Colonic mucosa (tissue), 4 donors: ENCODE data around the gene THRB. TPM values are rescaled to one million over a fixed set of nuclear protein-coding genes. Genes with fewer than 3 reads are reported as not detected.

ENCODE experiments used
- DNase-seq: peaks from one replicate; pipeline ENCODE4 v3.0.0-alpha.2; 2020
- H3K27ac ChIP-seq: fragments of 200-600 bp; one replicate; pipeline ENCODE4 v1.8.0; 2021
- H3K27me3 ChIP-seq: fragments of 200-600 bp; one replicate; pipeline ENCODE4 v1.8.0; 2021
- H3K36me3 ChIP-seq: fragments of 200-600 bp; one replicate; pipeline ENCODE4 v1.8.0; 2021
- H3K4me1 ChIP-seq: fragments of 200-600 bp; one replicate; pipeline ENCODE4 v1.8.0; 2021; ENCODE audit warnings: mild to moderate bottlenecking
- H3K4me3 ChIP-seq: fragments of 200-600 bp; one replicate; pipeline ENCODE4 v1.8.0; 2021
- H3K9ac ChIP-seq, 2 donors: one replicate each; pipeline ENCODE4 v1.7.0; 2013; ENCODE audit warnings: control low read depth in 2 of 2, low read depth in 2 of 2, low read length in 2 of 2
- H3K9me3 ChIP-seq: fragments of 200-600 bp; one replicate; pipeline ENCODE4 v1.8.0; 2021
- intact Hi-C: fragments of 100-400 bp; cut with DNase I; formaldehyde crosslinking; loops from one replicate; pipeline ENCODE4 v1.14.1; 2022
- total RNA-seq, 2 donors: library from RNA; stranded (reverse); fragmentation: NEBNext Ultra II Directional in 1 of 2; extraction: Animal tissue kit (Norgen Biotek cat#: 25700) in 1 of 2; gene quantifications; one replicate each; pipeline ENCODE4 v1.2.1, GENCODE V29; 2021
- TF ChIP-seq, protein P1 (sequence below): fragments of 200-600 bp; IDR thresholded peaks from one replicate; pipeline ENCODE4 v1.8.0; 2022; ENCODE audit warnings: antibody characterized with exemption, mild to moderate bottlenecking
- donor health status: healthy.
- donor health status: DM: no; HTN: no; CAD: no.
- donor health status: DM: no; HTN: no; CAD: no.

Gene THRB
- total RNA-seq, 2 donors from 2014 or later, result 23.3 to 27.6 TPM

DNA sequence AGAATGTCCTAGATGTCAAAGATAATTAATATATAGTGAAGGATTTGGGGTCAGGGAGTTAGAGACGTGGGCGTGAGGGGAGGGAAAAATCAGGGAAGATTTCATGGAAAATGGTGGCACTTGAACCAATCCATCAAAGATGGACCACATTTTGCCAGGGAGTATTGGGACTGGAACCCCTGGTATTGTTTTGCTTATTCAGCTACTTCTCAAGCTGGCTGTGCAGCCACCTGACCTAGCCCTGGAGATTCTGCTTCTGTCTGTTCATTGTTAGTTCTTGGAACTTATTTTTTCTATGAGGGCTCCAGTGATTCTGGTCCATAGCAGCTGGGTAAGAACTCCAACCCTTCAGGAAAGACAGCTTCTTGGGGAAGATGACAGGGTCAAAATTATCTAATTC lies 3.3 kb upstream of the THRB start:
- H3K4me3 ChIP-seq, result no peak overlapping the region
- no peaks in the 10 kb centered on the region for H3K27me3 ChIP-seq
- no peak overlapping the region for H3K27ac ChIP-seq
- no peak for DNase-seq
- H3K36me3 ChIP-seq, result no peaks in the 10 kb centered on the region
- TF ChIP-seq, protein P1, sequence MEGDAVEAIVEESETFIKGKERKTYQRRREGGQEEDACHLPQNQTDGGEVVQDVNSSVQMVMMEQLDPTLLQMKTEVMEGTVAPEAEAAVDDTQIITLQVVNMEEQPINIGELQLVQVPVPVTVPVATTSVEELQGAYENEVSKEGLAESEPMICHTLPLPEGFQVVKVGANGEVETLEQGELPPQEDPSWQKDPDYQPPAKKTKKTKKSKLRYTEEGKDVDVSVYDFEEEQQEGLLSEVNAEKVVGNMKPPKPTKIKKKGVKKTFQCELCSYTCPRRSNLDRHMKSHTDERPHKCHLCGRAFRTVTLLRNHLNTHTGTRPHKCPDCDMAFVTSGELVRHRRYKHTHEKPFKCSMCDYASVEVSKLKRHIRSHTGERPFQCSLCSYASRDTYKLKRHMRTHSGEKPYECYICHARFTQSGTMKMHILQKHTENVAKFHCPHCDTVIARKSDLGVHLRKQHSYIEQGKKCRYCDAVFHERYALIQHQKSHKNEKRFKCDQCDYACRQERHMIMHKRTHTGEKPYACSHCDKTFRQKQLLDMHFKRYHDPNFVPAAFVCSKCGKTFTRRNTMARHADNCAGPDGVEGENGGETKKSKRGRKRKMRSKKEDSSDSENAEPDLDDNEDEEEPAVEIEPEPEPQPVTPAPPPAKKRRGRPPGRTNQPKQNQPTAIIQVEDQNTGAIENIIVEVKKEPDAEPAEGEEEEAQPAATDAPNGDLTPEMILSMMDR, result no peak
- H3K4me1 ChIP-seq, result peaks cover 6% of the 10 kb centered on the region
- H3K9ac ChIP-seq, result no peak overlapping the region
- no peaks in the 10 kb centered on the region for H3K9me3 ChIP-seq
- intact Hi-C loops, result loop anchor here (10.0 kb wide), 1 partner anchor 233 kb away; no protein-coding TSS in a partner anchor

DNA sequence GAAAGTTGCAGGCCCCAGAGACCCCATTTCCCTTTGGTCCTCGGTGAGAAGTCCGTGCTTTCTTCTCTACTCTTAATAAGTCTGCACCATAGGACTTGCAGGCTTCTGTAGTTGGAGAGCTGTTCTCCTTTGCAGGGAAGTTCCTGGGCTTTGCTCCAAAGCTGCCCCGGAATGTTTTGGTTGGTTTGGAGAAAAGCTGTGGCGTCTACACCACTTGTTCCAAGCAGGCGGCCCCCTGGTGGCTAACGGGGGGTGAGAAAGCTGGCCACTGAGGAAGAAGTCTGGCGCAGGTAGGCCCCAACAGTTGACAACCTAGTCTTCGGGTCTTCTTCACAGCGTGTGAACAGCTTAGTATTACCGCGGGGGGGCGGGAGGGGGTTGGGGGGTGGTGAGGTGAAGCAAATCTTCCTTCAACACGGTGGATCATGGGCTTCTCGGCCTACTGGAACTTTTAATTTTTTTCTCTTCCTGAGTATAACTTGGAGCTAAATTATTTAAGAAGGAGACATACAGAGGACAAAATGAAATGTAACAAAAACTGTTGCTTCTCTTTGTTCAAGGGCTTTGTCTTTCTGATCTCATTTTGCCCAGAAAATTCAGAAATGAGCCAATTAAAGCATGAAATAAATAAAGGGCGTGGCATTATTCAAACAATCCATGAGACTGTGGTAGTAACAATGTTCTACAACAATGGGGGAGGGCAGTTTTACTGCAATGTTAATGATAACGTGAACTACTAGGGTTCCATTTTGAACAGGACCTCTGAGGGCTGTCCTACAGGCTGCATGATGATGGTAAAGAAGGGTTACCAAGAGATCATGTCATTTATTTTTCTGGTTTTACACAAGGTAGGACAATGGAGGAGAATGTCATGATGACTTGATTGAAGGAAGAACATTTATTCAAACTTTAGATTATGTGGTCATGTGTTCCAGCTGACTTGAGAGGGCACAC lies 2.2 kb upstream of the THRB start:
- DNase-seq, result peak; percentile 82
- TF ChIP-seq, protein P1, result peak; percentile 43
- Histone ChIP-seq H3K9me3 (no peaks in the 10 kb centered on the region), H3K9ac (peak overlapping the region in 1 of 2 donors; percentile 76), H3K27me3 (no peaks in the 10 kb centered on the region), H3K4me1 (peaks cover 6% of the 10 kb centered on the region), H3K27ac (peak overlapping the region; percentile 97), H3K36me3 (no peaks in the 10 kb centered on the region), H3K4me3 (no peak overlapping the region)
- intact Hi-C loops, result loop anchor here (10.0 kb wide), 1 partner anchor 232 kb away; no protein-coding TSS in a partner anchor

DNA sequence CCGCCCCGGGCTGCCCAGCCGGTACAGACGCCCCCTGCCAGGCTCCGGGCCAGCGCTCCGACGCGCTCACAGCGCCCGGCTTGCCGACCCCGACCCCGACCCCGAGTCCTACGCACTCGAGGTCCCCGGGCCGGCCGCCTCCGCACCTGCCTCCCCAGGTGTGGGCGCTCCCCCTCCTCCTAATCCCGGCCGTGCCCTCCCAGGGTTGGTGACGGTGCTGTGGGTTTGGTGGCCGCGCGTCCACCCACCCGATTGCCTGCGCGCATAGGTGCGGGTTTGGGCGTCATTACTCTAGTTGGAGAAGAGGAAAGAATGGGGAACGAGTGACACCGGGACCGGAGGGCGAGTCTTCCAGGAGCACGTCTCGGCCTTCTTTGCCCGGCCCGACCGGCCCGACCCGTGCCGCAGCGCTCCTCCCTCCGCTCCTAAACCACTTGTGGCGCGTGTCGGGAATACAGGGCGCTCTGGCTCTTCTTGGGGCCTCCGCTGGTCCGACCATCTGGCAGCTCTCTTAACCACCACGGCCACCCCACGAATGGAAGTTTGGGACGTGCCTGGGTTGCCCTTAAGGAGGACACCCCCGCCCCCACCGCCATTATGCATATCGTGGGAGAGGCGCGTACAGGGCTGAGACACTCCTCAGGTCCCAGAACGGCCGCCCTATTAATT lies 810 bp upstream of the THRB start:
- H3K27me3 ChIP-seq, result no peaks in the 10 kb centered on the region
- peak overlapping the region; percentile 97 for H3K27ac ChIP-seq
- H3K4me1 ChIP-seq, result peaks cover 6% of the 10 kb centered on the region
- intact Hi-C loops, result loop anchor here (10.0 kb wide), 1 partner anchor 231 kb away; no protein-coding TSS in a partner anchor
- no peaks in the 10 kb centered on the region for H3K9me3 ChIP-seq
- H3K36me3 ChIP-seq, result no peaks in the 10 kb centered on the region
- peak overlapping the region; percentile 76 to 78 for H3K9ac ChIP-seq
- TF ChIP-seq, protein P1, result no peak
- peak overlapping the region; percentile 67 for H3K4me3 ChIP-seq
- DNase-seq, result peak; percentile 77

DNA sequence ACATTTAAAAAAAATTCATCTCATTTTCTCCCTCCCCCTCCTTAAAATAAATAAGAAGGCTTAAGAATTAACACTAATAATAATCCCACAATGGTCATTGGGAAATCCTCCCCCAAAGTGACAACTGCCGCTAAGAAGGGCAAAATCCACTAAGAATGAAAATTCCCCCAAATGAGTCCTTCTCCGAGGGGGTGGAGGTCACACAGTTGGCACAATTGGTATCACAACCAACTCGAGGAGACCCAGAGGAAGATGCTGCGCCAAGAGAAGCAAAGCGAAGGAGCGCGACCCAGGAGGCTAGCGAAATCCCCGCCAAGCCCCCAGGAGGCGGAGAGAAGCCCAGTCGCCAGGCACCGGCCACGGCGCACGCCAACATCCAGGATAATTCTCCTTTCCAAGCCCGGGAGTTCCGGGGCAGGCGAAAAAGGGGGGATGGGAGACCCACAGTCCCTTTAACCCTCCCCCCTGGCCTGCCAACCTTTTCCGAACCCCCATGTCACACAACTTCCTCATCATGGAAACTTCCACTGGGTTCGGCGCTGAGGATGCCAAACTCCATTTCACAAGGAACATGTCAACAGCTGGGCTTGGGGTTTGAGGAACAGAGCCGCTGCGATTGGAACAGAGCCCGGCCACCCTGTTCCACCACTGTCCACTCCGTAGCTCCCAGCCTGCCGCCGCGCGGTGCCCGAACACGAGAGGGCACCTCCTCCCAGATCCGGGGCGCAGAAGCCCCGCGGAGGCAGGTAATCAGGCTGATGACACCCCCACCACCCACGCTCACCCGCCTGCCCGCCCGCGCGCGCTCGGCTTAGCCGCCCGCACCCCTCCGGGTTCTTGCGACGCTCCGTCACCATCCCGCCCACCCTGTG lies 668 bp downstream of the THRB start:
- DNase-seq, result peak; percentile 73
- TF ChIP-seq, protein P1, result no peak
- Histone ChIP-seq H3K36me3 (no peaks in the 10 kb centered on the region), H3K27ac (peak overlapping the region; percentile 97), H3K4me1 (peaks cover 6% of the 10 kb centered on the region), H3K4me3 (peak overlapping the region; percentile 67), H3K9ac (peak overlapping the region; percentile 76 to 78), H3K27me3 (no peaks in the 10 kb centered on the region), H3K9me3 (no peaks in the 10 kb centered on the region)
- intact Hi-C loops, result loop anchor here (10.0 kb wide), 1 partner anchor 229 kb away; no protein-coding TSS in a partner anchor
